GM19328 (cell line): Measurements from ENCODE around the gene ECT2.
"Not testable (repeated sequence)": the region's sequence is repeated elsewhere in the genome, so short reads cannot be mapped to it uniquely, and the experiment has no call there.

Experiments
- ATAC-seq: cut with Tn5 transposase; IDR thresholded peaks from one replicate; pipeline ENCODE4 v1.9.1; 2021; ENCODE audit warnings: mild to moderate bottlenecking, moderate library complexity; ENCODE audit not compliant: unreplicated experiment

Gene ECT2

DNA sequence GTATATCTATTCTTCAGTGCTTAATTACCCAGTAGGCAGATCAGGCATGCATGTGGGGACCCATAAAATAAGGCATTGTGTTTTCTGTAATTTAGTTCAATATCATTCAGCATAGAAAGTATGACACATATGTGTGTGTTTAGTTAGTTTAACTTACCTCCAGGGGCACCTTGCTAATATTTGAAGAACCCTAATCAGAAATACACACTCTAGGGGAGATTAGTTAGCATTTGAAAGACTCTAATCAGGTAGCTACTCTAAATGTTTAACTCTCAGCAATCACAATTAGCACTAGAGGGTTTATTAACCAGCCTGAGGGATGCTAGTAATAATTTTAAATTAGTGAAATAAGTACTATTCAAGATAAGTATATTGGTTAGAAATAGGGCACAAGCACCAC, 104.5 kb downstream of the ECT2 start:
- ATAC-seq = no peak

DNA sequence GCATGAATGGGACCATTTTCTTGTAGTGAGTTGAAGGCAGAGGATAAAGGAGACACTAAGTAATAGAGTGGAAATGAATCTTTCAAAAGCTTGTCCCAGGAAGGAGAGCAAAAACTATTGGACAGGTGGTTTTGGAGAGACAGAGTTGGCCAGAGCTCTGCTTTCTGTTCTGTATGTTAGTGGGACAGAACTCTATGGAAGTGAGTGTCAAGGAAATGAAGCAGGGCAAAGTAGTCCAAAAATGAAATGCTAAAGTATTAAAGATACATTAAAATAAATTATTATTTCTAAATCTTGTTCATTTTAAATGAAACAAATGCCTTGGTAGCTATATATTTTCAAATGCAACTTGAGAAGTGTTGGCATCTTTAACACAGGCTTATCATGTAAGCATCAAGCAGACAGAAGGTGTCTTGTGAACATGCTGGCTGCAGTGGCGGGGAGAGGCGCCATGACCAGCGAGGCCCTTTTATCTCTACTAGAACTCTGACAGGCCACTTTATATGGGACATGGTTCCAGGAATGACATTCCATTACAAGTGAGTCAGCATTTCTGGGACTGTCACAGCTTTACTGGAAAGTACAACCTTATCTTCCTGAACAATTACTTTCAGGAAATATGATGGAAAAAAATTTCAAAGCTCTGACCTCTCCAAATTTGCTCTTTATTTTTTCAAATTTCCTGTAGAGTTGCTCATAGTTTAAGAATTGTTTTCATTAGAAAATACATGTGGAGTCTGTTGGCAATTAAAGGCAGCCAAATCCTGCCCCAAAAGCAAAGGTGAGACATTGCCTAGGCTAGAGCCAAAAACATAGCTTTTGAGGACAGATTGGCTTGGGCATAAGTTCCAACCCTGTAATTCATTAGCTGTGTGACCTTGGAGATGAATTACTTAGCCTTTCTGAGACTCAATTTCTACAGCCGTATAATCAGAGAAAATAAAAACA, 106.5 kb downstream of the ECT2 start:
- no peak for ATAC-seq

DNA sequence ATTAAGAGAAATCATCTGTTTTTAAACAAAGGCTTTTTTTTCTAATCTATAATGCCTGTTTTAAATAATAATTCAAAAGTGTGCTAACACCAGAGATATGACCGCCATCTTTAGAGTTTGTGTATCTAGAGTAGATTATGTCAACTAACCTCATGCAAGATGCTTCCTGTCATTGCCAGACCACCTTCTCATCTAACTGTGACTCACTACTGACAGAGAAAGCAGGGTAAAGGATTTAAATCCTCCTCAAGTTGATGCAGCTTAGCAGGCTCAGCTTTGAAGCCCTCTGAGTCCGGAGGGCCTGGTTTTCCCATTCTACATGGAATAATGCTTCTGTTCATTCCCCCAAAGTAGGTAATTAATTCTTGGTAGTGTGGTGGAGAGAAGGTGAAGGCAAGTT, 108.5 kb downstream of the ECT2 start:
- no peak for ATAC-seq

DNA sequence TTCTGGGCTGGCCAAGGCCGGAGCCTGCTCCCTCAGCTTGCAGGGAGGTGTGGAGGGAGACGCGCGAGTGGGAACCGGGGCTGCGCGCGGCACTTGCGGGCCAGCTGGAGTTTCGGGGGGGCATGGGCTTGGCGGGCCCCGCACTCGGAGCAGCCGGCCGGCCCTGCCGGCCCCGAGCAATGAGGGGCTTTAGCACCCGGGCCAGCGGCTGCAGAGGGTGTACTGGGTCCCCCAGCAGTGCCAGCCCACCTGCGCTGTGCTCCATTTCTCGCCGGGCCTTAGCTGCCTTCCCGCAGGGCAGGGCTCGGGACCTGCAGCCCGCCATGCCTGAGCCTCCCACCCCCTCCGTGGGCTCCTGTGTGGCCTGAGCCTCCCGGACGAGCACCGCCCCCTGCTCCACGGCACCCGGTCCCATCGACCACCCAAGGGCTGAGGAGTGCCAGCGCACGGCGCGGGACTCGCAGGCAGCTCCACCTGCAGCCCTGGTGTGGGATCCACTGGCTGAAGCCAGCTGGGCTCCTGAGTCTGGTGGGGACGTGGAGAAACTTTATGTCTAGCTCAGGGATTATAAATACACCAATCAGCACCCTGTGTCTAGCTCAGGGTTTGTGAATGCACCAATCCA, 116.3 kb downstream of the ECT2 start:
- ATAC-seq = not testable (repeated sequence)

DNA sequence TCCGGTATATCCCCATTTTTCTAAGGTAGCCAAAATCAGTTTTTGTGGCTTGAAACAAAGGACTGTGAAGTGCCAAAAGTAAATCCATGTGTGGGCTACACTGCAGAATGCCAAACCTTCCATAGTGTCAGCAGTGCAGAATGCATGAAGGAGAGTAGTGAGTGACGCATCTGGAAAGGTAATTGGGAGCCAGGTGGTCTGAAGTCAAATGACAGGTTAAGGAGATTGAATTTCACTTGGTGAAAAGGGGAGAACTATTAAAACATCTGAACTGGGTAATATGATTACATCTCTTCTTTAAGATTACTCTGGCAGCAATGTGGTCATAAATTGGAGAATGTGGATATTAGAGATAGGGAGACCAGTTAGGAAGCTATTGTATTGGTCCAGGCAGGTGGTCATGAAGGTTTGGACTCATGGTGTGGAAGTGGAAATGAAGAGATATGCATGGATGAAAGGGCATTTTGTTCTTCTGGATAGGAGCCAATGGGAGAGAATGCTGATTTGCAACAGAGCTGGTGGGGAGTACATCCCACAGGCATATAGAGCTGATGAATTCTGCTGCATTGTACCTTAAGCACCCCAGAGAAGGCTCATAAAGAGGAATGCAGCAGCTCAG, 118.2 kb downstream of the ECT2 start:
- ATAC-seq = no peak

DNA sequence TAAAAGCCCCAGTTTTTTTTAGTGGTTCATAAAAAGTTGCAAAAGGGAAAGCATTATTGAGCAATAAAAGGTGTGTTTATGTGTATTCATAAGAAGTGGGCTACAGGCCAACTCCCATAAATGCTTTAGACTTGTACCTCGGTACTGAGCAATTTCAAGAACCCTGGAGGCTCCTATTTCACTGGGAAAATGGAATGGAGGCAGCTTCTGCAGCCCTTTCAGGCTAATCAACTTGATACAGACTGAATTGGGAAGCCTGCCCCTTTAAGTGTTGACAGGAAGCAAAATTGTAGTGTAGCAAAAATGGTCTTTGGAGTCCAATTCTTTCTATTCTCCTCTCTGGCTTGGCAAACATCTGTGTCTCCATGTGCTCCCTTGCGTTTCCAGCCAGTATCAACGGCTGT, 118.8 kb downstream of the ECT2 start:
- ATAC-seq = no peak

DNA sequence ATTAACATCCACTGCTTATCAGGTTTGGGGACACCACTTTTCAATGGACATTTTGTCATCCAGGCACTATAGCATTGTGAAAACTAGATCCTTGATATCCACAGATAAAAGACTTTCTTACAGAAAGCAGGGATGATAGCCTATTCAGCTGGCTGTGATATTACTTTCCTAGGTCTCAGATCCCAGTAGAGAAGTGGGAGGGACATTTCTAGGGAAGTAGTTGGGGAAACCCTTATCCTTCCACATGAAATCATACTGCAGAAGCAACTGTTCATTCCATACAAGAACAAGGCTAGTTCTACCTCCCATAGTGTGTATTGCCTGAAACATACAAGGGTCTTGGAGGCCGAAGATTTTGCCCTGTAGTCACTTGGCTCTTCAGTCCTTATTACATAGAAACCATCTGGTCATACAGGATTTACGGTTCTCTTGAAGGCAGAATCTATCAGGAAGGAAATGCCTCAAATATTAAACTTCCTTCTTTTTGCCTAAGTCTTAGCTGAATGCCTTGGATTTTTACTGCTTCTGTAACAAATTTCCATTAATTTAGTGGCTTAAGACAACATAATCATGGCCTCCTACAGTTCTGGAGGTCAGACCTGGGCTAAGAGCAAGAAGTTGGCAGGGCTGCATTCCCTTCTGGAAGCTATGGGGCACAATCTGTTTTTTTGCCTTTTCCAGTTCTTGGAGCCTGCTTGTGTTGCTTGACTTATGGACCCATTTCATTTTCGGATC, 119.4 kb downstream of the ECT2 start:
- no peak for ATAC-seq
